Hypothalamus (tissue), 51 donors: Measurements from ENCODE around the gene CNTD1.
"Not testable (repeated sequence)": the region's sequence is repeated elsewhere in the genome, so short reads cannot be mapped to it uniquely, and the experiment has no call there.

Experiments used
- DNase-seq, 51 donors: peaks; one replicate each; lab custom pipeline; 2025; lab: John Stamatoyannopoulos, UW

The CNTD1 gene

GRCh38 chr17:42844271-42844670, 45.6 kb downstream of the CNTD1 start, which contains the start of gene AOC2:
AOC2 (plus strand) TSS chr17:42844580; CDS start chr17:42844627, 47 bp downstream.
- DNase-seq: no peak

DNA sequence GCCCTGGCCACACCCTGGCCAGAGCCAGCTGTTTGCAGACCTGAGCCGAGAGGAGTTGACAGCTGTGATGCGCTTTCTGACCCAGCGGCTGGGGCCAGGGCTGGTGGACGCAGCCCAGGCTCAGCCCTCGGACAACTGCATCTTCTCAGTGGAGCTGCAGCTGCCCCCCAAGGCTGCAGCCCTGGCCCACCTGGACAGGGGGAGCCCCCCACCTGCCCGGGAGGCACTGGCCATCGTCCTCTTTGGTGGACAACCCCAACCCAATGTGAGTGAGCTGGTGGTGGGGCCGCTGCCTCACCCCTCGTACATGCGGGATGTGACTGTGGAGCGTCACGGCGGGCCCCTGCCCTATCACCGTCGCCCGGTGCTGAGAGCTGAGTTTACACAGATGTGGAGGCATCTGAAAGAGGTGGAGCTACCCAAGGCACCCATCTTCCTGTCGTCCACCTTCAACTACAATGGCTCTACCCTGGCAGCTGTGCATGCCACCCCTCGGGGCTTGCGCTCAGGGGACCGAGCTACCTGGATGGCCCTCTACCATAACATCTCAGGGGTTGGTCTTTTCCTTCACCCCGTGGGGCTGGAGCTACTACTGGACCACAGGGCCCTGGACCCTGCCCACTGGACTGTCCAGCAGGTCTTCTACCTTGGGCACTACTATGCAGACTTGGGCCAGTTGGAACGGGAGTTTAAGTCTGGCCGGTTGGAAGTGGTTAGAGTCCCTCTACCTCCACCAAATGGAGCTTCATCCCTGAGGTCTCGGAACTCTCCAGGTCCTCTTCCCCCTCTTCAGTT, 46.3 kb downstream of the CNTD1 start:
- no peak for DNase-seq

DNA sequence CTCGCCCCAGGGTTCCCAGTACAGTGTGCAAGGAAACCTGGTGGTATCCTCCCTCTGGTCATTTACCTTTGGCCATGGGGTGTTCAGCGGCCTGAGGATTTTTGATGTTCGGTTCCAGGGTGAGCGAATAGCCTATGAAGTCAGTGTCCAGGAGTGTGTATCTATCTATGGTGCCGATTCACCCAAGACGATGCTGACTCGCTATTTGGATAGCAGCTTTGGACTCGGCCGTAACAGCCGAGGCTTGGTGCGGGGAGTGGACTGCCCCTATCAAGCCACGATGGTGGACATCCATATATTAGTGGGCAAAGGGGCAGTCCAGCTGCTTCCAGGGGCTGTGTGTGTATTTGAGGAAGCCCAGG, 46.9 kb downstream of the CNTD1 start:
- DNase-seq: no peak

- DNase-seq: no peak
These were observed 47.4 kb downstream of the CNTD1 start for GRCh38 chr17:42845918-42846593.

DNA sequence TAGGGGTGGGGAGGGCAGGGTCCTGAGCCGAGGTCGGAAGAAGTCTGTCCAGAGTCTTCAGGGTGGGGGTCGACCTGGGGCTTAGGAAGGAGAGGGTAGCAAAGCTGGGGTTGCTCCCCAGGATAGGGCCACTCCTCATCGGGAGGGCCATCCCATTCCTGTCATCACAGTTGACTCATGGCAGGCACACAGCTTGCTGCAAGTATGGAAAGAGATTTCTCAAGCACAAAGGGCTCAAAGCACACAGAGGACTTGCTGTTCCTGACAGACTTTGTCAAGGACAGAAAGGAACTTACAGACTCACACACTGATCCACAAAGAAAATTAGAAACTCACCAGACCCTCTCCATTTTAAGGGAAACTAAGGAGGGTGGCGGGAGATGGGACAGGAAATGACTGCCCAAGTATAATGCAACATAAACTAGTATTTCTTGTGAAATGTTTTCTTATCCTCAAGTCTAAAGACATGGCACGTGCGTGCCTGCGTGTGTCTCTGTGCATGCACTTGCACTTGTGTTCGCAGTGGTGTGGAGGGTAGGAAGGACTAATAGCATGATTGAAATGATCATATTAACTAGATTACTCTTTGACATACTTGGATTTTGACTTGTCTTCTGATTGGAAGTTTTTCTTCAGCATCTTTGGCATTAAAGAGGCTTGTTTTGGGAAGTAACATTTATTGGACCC, 48.1 kb downstream of the CNTD1 start:
- DNase-seq: no peak

DNA sequence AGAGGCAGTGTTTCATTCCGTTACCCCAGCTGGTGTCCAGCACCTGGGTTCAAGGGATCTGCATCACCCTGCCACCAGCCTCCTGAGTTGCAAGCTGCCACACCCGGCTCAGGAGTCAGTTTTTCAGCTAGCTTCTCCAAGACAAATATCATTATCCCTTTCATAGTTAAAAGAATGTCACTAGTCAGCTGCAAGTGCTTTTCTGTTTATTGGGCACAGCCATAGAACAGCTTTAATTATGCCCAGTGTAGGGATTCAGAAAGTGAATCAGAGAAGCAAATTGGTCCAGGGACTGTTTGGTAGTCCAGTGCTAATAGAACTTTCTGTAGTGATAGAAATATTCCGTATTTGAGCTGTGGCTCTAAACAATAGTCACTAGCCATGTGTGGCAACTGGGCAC, 49.4 kb downstream of the CNTD1 start:
- no peak for DNase-seq

- DNase-seq: no peak
These were observed 50.4 kb downstream of the CNTD1 start for GRCh38 chr17:42849031-42849430.

GRCh38 chr17:42849451-42850181, 51.0 kb downstream of the CNTD1 start:
- DNase-seq: no peak

DNA sequence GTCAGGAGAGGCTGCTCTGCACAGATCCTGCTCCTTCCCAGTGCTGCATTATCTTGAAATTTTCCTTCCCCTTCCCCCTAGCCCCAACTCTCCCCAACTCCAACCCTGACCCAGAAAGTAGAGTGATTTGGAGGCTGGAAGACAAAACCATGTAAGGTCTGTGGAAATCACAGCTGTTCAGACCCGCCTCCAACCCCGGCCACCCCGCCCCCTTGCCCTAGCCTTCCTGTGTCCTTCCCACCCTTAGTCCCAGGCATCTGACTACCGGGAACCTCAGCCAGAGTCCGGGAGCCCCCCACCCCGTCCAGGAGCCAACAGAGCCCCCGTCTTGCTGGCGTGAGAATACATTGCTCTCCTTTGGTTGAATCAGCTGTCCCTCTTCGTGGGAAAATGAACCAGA, 52.3 kb downstream of the CNTD1 start, which contains the start of gene AOC3:
TSS of gene AOC3 (plus strand) at position 246 of the 400 bp plus-strand sequence. CDS start at position 391, 145 bp downstream.
- no peak for DNase-seq

GRCh38 chr17:42851371-42852240, 52.9 kb downstream of the CNTD1 start:
- not testable (repeated sequence) for DNase-seq

DNA sequence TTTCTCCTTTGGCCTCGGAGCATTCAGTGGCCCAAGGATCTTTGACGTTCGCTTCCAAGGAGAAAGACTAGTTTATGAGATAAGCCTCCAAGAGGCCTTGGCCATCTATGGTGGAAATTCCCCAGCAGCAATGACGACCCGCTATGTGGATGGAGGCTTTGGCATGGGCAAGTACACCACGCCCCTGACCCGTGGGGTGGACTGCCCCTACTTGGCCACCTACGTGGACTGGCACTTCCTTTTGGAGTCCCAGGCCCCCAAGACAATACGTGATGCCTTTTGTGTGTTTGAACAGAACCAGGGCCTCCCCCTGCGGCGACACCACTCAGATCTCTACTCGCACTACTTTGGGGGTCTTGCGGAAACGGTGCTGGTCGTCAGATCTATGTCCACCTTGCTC, 53.7 kb downstream of the CNTD1 start:
- no peak for DNase-seq

DNA sequence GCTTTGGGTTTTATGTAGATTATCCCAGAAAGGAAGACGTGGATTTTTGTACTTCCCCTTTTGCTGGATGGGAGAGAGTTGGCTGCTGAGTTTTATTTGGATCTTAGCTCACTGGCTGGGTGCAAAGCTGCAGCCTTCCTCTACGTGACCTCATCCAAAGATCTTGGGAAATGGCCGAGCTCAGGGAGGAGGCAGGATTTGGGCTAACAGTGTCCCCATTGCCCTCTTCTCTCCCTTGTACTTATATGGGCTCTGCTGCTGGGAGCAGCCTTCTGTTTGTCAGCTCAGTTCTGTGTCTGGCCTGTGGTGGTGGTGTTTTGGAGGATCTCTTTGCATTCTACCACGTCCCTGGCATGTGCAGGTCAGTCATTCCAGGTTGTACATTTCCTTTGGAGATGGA, 54.3 kb downstream of the CNTD1 start:
- no peak for DNase-seq

DNA sequence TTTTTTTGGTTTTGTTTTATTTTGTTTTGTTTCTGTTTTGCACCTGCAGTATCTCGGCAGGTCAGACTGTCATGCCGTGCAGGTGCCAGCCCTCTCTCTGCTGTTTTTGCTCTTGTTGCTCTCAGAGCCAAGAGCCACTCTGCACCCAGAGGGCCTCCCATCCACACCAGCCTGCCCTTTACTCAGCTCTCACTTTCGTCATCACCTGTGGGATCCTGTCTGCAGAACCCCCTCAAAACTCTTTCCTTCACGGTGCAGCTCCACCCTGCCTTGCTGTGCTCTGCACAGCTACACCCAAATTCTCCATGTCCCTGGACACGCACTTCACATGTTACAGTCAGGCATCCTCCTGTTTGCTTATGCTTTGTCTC, 54.9 kb downstream of the CNTD1 start:
- no peak for DNase-seq

DNA sequence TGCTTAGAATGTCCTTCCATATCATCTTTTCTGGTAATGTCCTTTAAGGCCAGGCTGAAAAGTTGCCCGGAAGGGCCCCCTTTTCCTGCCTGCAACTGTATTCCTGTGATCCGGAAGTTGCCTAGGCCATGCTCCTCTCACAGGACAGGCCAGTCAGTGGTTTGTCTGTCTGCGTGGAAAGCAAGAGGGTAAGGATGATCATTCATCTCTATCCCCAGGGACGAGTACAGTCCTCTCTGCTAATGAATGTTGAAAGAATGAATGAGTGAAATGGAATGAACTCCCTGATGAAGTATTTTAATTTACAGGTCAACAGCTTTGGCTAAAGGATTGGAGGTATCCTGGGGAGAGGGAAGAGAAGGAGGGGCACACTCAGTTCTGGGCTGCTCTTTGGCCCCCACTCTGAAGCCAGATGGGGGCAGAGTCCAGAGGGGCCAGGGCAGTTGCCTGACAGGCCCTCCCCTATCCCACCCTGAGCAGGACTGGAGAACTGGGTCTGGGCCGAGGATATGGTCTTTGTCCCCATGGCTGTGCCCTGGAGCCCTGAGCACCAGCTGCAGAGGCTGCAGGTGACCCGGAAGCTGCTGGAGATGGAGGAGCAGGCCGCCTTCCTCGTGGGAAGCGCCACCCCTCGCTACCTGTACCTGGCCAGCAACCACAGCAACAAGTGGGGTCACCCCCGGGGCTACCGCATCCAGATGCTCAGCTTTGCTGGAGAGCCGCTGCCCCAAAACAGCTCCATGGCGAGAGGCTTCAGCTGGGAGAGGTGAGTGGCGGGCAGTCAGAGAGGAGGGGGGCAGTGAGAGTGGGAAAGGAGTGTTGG, 55.5 kb downstream of the CNTD1 start:
- DNase-seq: no peak

DNA sequence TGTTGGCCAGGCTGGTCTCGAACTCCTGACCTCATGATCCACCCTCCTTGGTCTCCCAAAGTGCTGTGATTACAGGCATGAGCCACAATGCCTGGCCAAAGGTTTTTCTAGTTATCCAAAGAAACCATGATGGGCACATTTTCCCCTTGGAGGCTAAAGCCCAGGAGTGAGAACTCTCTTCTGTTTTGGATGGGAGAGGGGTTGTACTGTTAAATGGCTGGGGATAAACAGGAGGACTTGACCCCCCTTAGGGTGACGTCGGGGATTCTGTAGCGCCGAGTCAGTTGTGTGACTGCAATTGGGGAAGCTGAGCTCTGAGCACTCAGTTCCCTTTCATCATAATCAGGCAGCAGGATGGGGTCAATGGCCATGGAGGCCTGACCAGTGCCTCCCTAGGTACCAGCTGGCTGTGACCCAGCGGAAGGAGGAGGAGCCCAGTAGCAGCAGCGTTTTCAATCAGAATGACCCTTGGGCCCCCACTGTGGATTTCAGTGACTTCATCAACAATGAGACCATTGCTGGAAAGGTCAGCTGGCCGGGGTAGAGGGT, 56.5 kb downstream of the CNTD1 start:
- no peak for DNase-seq

DNA sequence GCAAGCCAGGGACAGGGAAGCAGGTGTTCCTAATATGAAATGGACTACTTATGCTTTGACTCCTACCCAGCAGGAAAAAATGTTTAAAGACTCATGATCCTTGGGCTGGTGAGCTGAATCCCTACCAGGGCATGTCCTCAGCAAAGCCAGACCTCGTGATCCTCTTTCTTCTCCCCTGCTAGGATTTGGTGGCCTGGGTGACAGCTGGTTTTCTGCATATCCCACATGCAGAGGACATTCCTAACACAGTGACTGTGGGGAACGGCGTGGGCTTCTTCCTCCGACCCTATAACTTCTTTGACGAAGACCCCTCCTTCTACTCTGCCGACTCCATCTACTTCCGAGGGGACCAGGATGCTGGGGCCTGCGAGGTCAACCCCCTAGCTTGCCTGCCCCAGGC, 57.4 kb downstream of the CNTD1 start:
- DNase-seq: not testable (repeated sequence)

DNA sequence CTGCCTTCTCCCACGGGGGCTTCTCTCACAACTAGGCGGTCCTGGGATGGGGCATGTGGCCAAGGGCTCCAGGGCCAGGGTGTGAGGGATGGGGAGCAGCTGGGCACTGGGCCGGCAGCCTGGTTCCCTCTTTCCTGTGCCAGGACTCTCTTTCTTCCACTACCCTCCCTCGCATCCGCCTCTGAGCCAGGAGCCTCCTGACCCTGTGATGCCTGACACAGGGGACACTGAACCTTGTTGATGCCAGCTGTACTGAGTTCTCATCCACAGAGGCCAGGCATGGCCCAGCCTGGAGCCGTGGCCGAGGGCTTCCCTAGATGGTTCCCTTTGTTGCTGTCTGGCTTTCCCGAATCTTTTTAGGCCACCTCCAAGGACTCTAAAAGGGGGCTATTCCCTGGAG, 57.9 kb downstream of the CNTD1 start:
- DNase-seq: not testable (repeated sequence)

DNA sequence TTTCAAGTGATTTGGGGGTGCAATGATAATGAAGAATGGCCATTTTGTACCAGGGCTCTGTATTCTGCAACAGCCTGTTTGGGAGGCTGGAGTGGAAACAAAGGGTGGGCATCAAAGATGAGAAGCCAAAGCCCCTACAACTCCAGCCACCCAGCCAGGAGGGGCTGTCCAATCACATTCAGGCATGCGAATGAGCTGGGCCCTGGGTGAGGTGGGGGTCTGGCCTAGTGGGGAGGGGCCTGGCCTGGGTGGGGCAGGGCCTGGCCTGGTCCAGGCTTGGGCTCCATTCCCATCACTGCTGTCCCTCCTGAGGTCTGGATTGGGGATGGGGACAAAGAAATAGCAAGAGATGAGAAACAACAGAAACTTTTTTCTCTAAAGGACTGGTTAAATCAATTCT, 58.7 kb downstream of the CNTD1 start:
- DNase-seq: no peak
